G401.6 (cell line): Measurements from ENCODE around the gene CEP112.
"Not testable (repeated sequence)": the region's sequence is repeated elsewhere in the genome, so short reads cannot be mapped to it uniquely, and the experiment has no call there.

Experiments used
- FAIRE-seq: peaks from 2 replicates; lab custom pipeline; 2012; peaks lifted over from hg19 to GRCh38; lab: Jason Lieb, UNC

CEP112 gene

DNA sequence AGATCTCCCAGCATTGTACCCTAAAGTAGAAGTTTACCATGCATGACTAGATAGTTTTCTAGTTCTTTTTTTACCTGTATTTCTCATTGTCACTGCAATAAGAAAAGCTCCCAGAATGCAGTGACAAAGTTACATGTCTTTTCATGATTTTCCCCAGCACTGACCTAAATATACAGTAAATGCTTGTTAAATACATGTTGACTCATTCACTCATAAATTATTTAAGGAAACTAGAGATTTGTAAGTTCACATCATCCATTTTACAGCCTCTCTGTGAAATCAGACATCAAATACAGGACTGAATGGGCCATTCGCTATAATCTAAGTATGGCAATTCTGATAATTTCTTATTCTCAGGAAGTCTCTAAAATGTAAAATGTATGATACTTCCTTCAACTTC is 371.6 kb downstream of the CEP112 start:
- no peak for FAIRE-seq

GRCh38 chr17:65819810-65820209 is 372.1 kb downstream of the CEP112 start:
- FAIRE-seq = no peak

DNA sequence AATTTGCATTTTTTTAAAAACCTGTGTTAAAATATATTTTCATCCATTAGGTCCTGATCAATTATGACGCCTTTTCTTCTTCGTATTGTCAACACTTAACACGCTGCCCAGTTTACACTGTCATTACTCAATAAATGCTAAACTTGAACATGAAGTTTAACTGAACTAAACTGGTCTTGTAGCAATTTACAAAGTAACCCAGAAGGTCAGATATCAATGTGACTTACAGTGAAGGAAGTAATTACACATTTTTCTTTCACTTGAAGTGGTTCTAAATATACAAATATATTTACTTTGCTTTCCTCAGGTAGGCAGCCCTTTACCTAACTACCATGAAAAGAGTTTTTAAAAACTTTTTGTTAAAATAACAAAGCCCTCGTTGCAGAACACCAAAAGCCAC is 374.0 kb downstream of the CEP112 start:
- no peak for FAIRE-seq

- FAIRE-seq = no peak
Measured at GRCh38 chr17:65814418-65814817, 377.5 kb downstream of the CEP112 start.

DNA sequence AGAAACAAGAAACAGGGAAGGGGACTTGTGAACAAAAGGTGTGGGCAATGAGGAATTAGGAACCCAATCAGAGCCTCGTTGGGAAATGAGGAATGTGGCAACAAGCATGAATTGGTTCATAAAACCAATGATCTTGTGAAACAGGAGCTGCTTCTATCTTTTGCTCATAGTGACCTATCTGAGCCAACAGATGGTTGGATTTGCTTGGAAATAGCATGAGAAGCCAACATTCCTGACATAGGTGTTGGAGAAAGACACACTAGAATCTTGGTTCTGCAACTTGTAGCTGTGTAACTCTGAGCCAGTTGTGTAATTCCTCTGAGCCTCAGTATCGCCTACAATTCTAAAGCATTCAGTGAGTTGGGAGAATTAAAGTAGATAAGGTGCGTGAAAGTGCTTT is 378.6 kb downstream of the CEP112 start:
- FAIRE-seq = no peak

DNA sequence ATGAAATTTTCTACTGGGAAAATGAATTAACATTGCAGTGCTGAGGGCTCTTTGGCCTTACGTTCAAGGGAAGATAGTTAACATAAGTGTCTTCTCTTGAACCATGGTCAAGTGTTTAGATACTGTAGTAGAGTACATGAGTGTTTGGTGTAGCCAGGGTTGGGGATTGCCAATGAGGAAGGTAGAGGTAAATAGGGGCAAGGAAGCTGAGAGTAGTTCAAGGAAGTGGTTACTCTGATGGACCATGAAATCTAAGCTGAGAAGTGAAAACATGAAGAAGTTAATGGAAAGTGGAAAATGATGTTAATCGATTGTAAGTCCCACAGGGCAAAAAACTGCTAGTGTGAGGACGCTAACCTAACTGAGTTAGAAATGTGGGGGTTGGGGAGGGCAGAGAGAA is 380.9 kb downstream of the CEP112 start:
- FAIRE-seq = no peak

GRCh38 chr17:65809366-65809765 is 382.6 kb downstream of the CEP112 start:
- FAIRE-seq = no peak

GRCh38 chr17:65808566-65808965 is 383.4 kb downstream of the CEP112 start:
- FAIRE-seq = not testable (repeated sequence)

- FAIRE-seq = no peak
Measured at GRCh38 chr17:65807361-65807760, 384.6 kb downstream of the CEP112 start.

GRCh38 chr17:65801513-65801912 is 390.4 kb downstream of the CEP112 start:
- peak; percentile 44 for FAIRE-seq

DNA sequence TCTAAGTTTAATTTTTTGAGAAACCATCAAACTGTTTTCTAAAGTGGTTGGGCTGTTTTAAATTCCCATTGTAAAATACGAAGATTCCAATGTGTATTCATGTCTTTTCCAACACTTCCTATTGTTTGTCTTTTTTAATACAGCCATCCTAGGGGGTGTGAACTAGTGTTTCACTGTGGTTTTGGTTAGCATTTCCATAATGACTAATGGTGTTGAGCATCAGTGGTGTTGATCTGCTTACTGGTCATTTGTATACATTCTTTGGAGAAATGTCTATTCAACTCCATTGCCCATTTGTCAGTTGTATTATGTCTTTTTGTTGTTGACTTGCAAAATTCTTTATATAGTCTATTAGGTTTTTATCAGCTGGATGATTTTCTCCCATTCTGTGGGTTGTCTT is 391.3 kb downstream of the CEP112 start:
- FAIRE-seq = no peak

- FAIRE-seq = no peak
Measured at GRCh38 chr17:65799869-65800268, 392.1 kb downstream of the CEP112 start.

DNA sequence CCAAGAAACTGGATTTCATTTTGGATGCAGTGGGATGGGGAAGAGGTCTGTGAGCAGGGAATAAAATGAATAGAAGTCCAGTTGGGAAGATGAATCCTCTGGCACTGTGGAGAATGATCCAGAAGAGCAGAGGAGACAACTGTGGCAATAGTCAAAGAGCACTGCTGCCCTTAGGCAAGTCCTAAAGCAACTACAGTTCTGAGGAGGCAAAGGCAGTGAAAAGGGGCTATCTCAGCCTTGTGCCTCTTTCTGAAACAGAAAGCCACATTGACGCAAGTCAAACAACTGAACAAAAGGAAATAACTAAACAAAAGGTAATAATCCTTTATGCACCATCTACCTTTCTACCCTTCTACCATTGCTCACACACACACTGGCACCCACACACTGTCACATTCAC is 392.5 kb downstream of the CEP112 start:
- no peak for FAIRE-seq

- FAIRE-seq = no peak
Measured at GRCh38 chr17:65797809-65798208, 394.1 kb downstream of the CEP112 start.

GRCh38 chr17:65797101-65797500 is 394.8 kb downstream of the CEP112 start:
- FAIRE-seq = no peak

GRCh38 chr17:65794572-65794971 is 397.4 kb downstream of the CEP112 start:
- no peak for FAIRE-seq

GRCh38 chr17:65790241-65790640 is 401.7 kb downstream of the CEP112 start:
- no peak for FAIRE-seq

DNA sequence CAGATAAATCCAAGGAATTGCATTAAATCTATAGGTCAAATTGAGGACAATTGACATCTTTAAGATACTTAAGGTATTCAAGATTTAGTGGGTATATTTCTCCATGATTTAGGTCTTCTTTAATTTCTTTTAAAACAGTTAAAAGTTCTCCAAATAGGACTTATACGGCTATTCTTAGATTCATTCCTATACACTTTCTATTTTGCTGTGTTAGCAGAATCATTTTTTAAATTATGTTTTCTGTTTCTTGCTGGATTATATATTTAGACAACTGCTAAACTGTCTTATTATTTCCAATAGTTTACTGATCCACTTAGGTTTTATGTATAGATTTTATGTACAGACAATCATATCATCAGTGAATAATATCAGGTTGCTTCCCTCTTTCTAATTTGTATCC is 404.4 kb downstream of the CEP112 start:
- FAIRE-seq = no peak

- no peak for FAIRE-seq
Measured at GRCh38 chr17:65786479-65786878, 405.5 kb downstream of the CEP112 start.

GRCh38 chr17:65785109-65785508 is 406.8 kb downstream of the CEP112 start:
- no peak for FAIRE-seq

GRCh38 chr17:65783845-65784334 is 408.0 kb downstream of the CEP112 start:
- FAIRE-seq = no peak

DNA sequence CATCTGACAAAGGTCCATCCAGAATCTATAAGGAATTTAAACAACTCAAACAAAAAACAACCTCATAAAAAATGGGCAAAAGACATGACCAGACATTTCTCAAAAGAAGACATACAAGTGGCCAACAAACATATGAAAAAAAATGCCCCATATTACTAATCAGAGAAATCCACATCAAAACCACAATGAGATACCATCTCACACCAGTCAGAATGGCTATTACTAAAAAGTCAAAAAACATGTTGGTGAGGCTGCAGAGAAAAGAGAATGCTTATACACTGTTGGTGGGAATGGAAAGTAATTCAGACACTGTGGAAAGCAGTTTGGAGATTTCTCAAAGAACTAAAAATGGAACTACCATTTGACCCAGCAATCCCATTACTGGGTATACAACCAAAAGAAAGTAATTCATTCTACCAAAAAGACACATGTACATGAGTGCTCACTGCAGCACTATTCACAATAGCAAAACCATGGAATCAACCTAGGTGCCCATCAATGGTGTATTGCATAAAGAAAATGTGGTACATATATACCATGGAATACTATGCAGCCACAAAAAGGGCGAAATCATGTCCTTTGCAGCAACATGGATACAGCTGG is 409.7 kb downstream of the CEP112 start:
- FAIRE-seq = not testable (repeated sequence)

DNA sequence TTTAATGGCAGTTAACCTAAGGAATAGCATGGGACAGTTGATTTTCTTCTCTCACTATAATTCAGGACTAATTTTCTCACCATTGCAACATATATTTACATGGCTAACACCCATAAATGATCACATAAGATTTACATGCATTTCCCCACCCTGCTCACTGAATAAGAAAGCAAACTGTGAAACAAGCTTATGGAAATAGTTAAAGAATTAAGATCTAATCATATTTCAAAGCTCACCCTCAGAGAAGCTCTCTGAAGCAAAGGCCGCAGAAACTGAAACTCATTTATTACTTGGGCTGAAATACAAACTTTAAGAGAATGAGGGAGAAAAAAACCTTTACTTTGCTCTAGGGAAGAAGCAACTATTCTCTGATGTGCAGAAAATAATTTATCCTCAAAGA is 411.8 kb downstream of the CEP112 start:
- no peak for FAIRE-seq

- no peak for FAIRE-seq
Measured at GRCh38 chr17:65776890-65777289, 415.0 kb downstream of the CEP112 start.

DNA sequence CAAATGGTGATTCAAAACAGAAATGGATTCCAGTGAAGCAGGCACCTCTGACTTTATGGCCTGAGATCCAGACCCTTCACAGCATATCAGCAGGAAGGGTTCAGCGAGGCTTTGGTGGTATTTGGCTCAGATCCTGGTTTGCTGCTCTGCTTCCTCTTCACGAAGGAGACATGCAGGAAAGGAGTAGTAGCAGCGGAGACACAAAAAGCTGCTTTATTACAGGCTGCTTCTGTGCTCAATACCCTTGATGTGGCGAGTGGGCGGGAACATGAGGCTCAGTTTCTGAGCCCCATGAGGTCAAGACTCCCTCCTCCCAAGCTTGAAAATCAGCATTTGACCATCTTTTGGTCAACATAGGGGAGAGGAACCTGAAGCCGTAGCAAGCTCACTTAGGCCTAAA is 417.1 kb downstream of the CEP112 start:
- FAIRE-seq = no peak
